Measurements from ENCODE around the gene ESRRB.

Gene ESRRB

DNA sequence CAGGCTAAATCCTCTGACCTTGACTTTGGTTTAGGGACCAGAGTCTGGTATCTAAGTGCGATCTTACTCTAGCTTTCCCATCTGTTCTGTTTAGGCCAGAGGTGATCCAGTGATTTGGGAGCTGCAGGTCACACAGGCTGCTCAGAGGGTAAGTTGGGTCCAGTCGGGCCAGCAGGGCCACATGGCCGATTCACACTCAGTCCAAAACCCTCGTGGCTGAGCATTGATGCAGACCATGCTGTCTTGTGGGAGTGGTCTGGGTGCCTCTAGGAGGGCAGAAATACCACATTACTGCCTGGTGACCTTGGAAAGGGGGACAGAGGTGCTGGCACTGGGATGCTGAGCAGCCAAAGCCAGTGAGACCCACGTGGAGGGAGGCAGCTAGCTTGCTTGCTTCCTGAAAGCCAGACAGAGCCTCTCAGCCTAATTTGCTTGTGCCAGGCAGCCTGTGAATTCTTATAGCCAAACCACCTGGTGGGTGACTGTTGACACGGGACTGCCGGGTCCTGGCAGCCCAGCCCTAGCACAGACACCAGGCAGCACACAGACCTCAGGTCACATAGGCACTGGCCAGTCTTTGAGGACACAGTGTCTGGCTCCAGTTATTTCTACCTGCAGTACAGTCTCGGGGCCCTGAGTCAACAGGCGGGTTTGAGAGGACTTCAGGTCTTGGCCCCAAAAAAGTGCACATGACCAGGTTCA, 31.7 kb downstream of the ESRRB start:
- no peak for DNase-seq (ENCODE audit: low spot score)

- no peak for DNase-seq (ENCODE audit: low spot score)
These were observed 32.9 kb downstream of the ESRRB start for GRCh38 chr14:76408877-76409276.

GRCh38 chr14:76412501-76412900, 36.6 kb downstream of the ESRRB start:
- no peak for DNase-seq (ENCODE audit: low spot score)

- no peak for DNase-seq (ENCODE audit: low spot score)
These were observed 37.4 kb downstream of the ESRRB start for GRCh38 chr14:76413106-76413961.

- DNase-seq (ENCODE audit: low spot score), result no peak
These were observed 38.1 kb downstream of the ESRRB start for GRCh38 chr14:76413962-76414600.

DNA sequence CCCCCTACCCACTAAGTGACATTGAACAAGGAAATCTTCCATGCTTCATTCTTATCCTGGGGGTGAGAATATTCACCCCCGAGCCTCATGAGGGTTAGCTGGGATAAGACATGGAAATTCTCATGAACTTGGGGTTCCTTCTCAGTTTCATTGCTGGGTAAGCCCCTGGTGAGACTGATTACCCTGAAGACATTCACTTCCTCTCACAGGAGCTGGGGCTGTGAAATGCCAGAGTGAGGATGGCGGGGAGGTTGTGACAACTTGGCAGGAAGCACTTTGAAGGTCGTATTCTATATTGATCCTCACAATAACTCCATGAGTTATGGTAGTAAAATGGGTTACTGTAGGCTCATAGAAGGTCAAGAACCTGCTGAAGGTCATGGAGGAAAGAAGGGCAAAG, 43.5 kb downstream of the ESRRB start:
- DNase-seq (ENCODE audit: low spot score), result no peak

GRCh38 chr14:76420827-76421226, 44.9 kb downstream of the ESRRB start:
- DNase-seq (ENCODE audit: low spot score), result no peak

GRCh38 chr14:76421662-76422061, 45.7 kb downstream of the ESRRB start:
- no peak for DNase-seq (ENCODE audit: low spot score)

DNA sequence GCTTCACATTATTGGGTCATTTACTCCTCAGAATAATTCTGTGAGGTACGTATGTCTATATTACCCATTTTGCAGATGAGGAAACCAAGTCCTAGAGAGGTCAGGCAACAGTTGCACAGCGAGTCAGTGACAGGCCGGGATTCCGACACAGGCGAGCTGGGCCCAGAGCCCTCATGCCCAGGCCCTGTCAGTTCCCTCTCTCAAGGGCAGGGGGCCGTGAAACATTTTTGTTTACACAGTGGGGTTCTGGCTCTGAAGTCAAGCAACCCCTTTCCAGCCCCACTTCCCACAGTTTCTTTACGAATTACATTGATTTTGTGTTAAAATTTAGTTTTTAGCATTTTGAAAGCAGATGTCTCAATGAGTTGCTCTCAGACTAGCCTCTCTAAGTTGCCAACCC, 46.7 kb downstream of the ESRRB start:
- no peak for DNase-seq (ENCODE audit: low spot score)

GRCh38 chr14:76423534-76423933, 47.6 kb downstream of the ESRRB start:
- no peak for DNase-seq (ENCODE audit: low spot score)

DNA sequence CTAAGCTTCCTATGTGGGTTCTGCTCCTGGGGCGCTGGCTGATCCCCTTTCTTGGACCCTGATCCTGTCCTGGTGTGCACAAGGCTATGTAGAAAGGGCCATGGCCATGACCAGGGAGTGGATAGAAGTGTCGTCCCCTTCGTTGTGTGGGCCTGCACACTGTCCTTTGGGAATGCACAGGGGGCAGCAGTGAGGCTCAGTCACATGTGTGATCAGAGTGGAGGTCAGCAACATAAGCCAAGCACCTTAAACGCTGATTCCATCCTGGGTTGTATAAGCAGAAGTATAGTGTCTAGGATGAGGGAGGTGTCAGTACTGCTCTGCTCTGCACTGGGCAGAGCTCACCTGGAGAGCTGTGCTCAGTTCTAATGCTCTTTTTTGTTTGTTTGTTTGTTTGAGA, 48.4 kb downstream of the ESRRB start:
- DNase-seq (ENCODE audit: low spot score), result no peak

DNA sequence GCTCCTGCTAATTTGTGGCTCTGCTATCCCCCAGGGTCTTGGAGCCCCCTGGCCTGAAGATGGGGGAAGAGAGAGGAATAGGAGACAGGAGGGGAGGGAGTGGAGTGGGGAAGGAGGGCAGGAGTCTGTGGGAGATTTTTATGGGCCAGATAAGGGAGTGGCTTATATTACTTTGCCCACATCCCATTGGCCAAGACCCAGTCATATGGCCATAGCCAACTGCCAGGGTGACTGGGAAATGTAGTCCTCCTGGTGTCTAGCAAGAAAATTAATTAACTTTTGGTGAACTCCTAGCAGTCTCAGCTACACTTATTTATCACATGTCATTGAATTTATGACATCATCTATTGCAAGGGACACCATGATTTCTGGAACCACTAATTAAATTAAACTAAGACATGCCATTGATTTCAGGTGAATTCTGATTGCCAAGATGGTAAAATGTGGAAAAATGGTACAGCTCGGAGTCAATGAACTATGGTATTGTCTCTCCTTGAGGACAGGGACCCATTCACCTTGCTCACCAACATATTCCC, 50.3 kb downstream of the ESRRB start:
- DNase-seq (ENCODE audit: low spot score), result no peak

DNA sequence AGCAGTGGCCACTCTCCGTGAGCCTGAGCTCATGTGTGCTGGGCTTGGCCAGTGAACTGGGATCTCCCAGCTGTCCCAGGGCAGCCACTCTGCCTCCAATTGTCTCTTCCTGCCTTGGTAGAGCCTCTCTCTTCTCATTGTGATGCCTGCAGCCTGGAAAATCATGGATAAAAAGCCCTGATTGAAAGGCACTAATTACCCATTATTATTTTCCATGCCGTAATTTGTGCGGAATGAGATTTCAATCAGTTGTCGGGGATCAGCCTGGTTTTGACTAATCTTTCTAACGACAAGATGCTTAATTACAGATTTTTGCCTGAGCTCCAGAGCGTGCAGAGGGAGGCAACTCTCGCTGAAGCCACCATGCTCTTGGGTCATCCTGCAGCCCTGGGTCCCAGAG, 52.7 kb downstream of the ESRRB start:
- no peak for DNase-seq (ENCODE audit: low spot score)

DNA sequence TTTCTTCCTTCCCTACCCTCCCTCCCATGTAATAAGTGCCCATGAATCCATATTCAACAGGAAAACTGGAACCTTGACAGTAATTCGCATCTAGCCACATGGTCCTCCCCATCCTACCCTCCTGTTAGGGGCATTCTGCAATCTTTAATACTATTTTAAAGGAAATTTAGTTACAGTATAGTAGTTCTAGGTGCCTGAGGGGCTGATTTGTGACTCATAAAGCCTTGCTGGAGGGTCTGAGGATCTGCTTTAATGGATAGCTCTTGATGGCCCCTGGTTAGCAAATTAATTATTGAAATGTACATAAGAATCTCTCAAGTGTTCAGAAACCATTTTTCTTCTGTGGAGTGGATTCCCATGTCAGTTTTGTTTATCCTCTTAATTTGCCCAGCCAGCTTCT, 54.1 kb downstream of the ESRRB start:
- DNase-seq (ENCODE audit: low spot score), result no peak

GRCh38 chr14:76430475-76430980, 54.6 kb downstream of the ESRRB start:
- DNase-seq (ENCODE audit: low spot score), result no peak

DNA sequence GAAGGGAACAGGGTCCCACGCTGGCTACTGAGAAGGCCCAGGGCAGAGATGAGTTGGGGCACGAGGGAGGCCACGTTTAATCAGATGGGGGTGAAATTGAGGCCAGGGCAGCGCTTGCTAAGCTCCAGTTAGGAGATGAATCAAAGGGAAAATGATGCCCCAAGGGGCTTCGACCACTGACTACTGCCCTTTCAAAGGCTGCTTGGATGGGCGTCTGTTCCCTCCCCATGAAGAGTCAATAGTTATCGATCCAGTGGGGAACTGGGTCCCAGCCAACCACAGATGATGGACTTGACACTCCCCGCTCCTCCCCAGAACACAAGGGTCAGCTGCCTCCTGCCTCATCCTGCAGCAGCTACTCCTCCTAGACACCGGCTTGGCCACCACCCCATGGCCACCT, 55.6 kb downstream of the ESRRB start:
- DNase-seq (ENCODE audit: low spot score), result no peak

DNA sequence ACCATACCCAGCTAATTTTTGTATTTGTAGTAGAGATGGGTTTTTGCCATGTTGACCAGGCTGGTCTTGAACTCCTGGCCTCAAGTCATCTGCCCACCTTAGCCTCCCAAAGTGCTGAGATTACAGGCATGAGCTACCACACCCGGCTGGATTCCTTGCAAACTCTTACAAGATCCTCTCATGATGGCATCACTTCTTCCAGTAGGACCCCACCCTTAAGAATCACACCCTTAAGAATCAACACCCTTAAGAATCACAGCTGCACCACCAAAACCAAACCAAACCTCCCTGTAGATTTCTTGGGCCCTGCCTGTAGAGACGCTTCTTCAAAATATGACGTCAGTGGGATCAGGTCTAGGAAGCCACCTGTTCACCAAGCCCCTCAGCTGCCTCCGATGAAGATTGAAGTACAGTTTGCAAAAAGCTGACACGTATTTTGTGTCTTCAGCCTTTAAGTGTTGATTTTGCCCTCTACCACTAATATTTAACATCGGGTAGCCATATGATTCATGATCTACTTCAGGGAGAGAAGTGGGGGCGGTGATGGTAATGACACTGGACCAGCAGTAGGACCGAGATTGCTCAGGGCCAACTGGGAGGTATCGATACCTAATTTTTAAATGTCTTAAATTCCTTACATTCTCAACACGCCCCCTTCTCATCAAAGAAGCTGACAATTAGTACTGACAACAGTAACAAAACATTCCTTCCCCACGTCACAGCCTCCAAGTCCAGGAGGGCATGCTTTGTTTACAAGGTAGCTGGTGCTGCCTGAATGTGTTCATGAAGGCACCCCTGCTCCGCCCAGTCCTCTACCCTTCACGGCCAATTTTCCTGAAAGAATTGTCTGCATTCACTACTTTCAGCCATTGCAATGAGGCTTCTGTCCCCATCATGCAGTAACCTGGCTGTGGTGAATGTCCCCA, 57.2 kb downstream of the ESRRB start:
- DNase-seq (ENCODE audit: low spot score), result no peak

DNA sequence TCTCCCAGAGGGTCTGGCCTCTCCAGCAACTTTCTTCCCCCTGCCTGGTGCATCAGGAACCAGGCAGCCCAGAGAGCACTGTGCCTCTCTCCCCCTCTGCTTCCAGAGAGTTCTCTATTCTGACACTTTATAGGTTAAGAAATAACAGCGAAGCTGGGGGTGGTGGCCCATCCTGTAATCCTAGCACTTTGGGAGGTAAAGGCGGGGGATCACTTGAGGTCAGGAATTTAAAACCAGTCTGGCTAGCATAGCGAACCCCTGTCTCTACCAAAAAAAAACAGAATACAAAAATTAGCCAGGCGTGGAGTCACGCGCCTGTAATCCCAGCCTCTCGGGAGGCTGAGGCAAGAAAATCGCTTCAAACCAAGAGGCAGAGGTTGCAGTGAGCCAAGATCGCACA, 58.3 kb downstream of the ESRRB start:
- DNase-seq (ENCODE audit: low spot score), result no peak

DNA sequence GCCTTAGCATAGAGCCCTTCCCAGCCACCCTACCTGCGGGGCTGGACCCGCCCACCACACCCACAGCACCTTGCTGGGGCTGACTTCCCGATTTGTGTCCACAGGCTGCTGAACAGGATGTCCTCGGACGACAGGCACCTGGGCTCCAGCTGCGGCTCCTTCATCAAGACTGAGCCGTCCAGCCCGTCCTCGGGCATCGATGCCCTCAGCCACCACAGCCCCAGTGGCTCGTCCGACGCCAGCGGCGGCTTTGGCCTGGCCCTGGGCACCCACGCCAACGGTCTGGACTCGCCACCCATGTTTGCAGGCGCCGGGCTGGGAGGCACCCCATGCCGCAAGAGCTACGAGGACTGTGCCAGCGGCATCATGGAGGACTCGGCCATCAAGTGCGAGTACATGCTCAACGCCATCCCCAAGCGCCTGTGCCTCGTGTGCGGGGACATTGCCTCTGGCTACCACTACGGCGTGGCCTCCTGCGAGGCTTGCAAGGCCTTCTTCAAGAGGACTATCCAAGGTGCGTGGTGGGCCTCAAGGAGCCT, 63.4 kb downstream of the ESRRB start:
- no peak for DNase-seq (ENCODE audit: low spot score)

DNA sequence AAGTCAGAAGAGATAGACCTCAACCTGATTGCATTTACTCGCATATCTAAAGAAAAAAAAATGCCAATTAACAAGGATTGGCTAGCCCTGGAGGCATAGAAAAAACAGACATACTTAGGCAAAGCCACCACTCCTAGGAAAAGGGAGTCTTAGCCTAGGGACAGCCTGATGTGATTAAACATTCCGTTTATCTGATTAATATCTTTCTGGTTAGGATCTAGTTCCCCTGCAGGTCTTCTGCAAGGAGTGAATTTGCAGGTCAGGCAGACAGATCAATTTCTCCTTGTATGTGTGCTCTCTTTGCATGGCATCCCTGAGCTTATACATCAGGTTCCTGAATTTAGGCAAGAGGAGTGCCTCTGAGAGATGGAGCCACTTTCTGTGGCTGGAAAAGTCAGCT, 70.5 kb downstream of the ESRRB start:
- DNase-seq (ENCODE audit: low spot score), result no peak

GRCh38 chr14:76446921-76447320, 71.0 kb downstream of the ESRRB start:
- DNase-seq (ENCODE audit: low spot score), result no peak
